ENCODE results near the gene USH2A. TPM values are rescaled to one million over a fixed set of nuclear protein-coding genes. Genes with fewer than 3 reads are reported as not detected.

USH2A gene
- total RNA-seq, 1 experiment from 2014 or later = not detected

GRCh38 chr1:215863796-215864195, 559.5 kb downstream of the USH2A start:
- no peaks in the 10 kb centered on the region for H3K9me3 ChIP-seq (ENCODE audit: low read depth, low read length, poor library complexity, severe bottlenecking)
- H3K27me3 ChIP-seq (replicated peaks; ENCODE audit: insufficient read depth, low read depth, low read length, poor library complexity) = peaks cover 16% of the 10 kb centered on the region
- no TSS peak for BruUV-seq (replicated peaks)
- intact Hi-C loops (cut with micrococcal nuclease; ENCODE audit: unreplicated experiment) = no loop called here
- no peak overlapping the region for H3K27ac ChIP-seq (ENCODE audit: low read depth, low read length, poor library complexity, severe bottlenecking)
- H3K4me3 ChIP-seq (ENCODE audit: low read depth, low read length, poor library complexity, severe bottlenecking) = no peak overlapping the region
- H3K36me3 ChIP-seq (ENCODE audit: insufficient read depth, low read length, poor library complexity, severe bottlenecking) = no peaks in the 10 kb centered on the region
- ChIA-PET CTCF (no interaction called here), POLR2A (ENCODE audit: low non-redundant PET) (no interaction called here)
- no peak for DNase-seq (ENCODE audit: low spot score)
- TF ChIP-seq EZH2 (IDR thresholded peaks at IDR 0.05; ENCODE audit: borderline replicate concordance, low read depth, low read length, poor library complexity, severe bottlenecking) (no peak), CTCF (conservative IDR thresholded peaks at IDR 0.05; ENCODE audit: low read depth, low read length) (no peak)
- H3K4me1 ChIP-seq (ENCODE audit: insufficient read depth, low read length, poor library complexity, severe bottlenecking) = no peaks in the 10 kb centered on the region

- peaks cover 11% of the 10 kb centered on the region for H3K27me3 ChIP-seq (replicated peaks; ENCODE audit: insufficient read depth, low read depth, low read length, poor library complexity)
- H3K9me3 ChIP-seq (ENCODE audit: low read depth, low read length, poor library complexity, severe bottlenecking) = no peaks in the 10 kb centered on the region
- ChIA-PET POLR2A (ENCODE audit: low non-redundant PET) (no interaction called here), CTCF (no interaction called here)
- intact Hi-C loops (cut with micrococcal nuclease; ENCODE audit: unreplicated experiment) = no loop called here
- DNase-seq (ENCODE audit: low spot score) = no peak
- H3K4me3 ChIP-seq (ENCODE audit: low read depth, low read length, poor library complexity, severe bottlenecking) = no peak overlapping the region
- no peak overlapping the region for H3K27ac ChIP-seq (ENCODE audit: low read depth, low read length, poor library complexity, severe bottlenecking)
- H3K36me3 ChIP-seq (ENCODE audit: insufficient read depth, low read length, poor library complexity, severe bottlenecking) = no peaks in the 10 kb centered on the region
- TF ChIP-seq CTCF (conservative IDR thresholded peaks at IDR 0.05; ENCODE audit: low read depth, low read length) = no peak
- H3K4me1 ChIP-seq (ENCODE audit: insufficient read depth, low read length, poor library complexity, severe bottlenecking) = no peaks in the 10 kb centered on the region
- BruUV-seq (replicated peaks) = no TSS peak
These were observed 562.4 kb downstream of the USH2A start for GRCh38 chr1:215860833-215861232.

- TF ChIP-seq EZH2 (IDR thresholded peaks at IDR 0.05; ENCODE audit: borderline replicate concordance, low read depth, low read length, poor library complexity, severe bottlenecking) (no peak), CTCF (conservative IDR thresholded peaks at IDR 0.05; ENCODE audit: low read depth, low read length) (no peak)
- Histone ChIP-seq H3K4me1 (ENCODE audit: insufficient read depth, low read length, poor library complexity, severe bottlenecking) (no peaks in the 10 kb centered on the region), H3K36me3 (ENCODE audit: insufficient read depth, low read length, poor library complexity, severe bottlenecking) (no peaks in the 10 kb centered on the region), H3K9me3 (ENCODE audit: low read depth, low read length, poor library complexity, severe bottlenecking) (no peaks in the 10 kb centered on the region), H3K4me3 (ENCODE audit: low read depth, low read length, poor library complexity, severe bottlenecking) (no peak overlapping the region), H3K27me3 (replicated peaks; ENCODE audit: insufficient read depth, low read depth, low read length, poor library complexity) (no peaks in the 10 kb centered on the region), H3K27ac (ENCODE audit: low read depth, low read length, poor library complexity, severe bottlenecking) (no peak overlapping the region)
- no TSS peak for BruUV-seq (replicated peaks)
- no peak for DNase-seq (ENCODE audit: low spot score)
- intact Hi-C loops (cut with micrococcal nuclease; ENCODE audit: unreplicated experiment) = no loop called here
- ChIA-PET POLR2A (ENCODE audit: low non-redundant PET) (no interaction called here), CTCF (no interaction called here)
These were observed 565.9 kb downstream of the USH2A start for GRCh38 chr1:215857317-215857716.

Measured in A673 (cell line).